Mucosa of descending colon (tissue), 3 donors: Measurements from ENCODE around the gene SLC12A4. TPM values are rescaled to one million over a fixed set of nuclear protein-coding genes. Genes with fewer than 3 reads are reported as not detected.

Experiments
- ATAC-seq: fragments of 200-7000 bp; cut with Tn5 transposase; one replicate; pipeline ENCODE4 v1.9.1; 2020; ENCODE audit warnings: mild to moderate bottlenecking, moderate library complexity
- DNase-seq, 3 donors: peaks; one replicate each; pipeline ENCODE4 v3.0.0-alpha.2; 2020
- H3K36me3 ChIP-seq: fragments of 200-600 bp; one replicate; pipeline ENCODE4 v1.8.0; 2021; ENCODE audit warnings: low read depth, mild to moderate bottlenecking
- H3K4me1 ChIP-seq: fragments of 200-600 bp; one replicate; pipeline ENCODE4 v1.8.0; 2021; ENCODE audit warnings: low read depth, mild to moderate bottlenecking
- H3K4me3 ChIP-seq: fragments of 200-600 bp; one replicate; pipeline ENCODE4 v1.8.0; 2021; ENCODE audit warnings: mild to moderate bottlenecking
- H3K9me3 ChIP-seq: fragments of 200-600 bp; one replicate; pipeline ENCODE4 v1.8.0; 2021; ENCODE audit warnings: mild to moderate bottlenecking
- intact Hi-C, 2 donors: fragments of 100-400 bp; cut with DNase I in 1 of 2; cut with micrococcal nuclease in 1 of 2; formaldehyde crosslinking; loops; one replicate each; pipeline versions ENCODE4 v1.11.0 to v1.11.1; 2022; cut with DNase I, micrococcal nuclease
- total RNA-seq, 3 donors: library from RNA; stranded (reverse); fragmentation: NEBNext Ultra II Directional in 2 of 3; extraction: Animal tissue kit (Norgen Biotek cat#: 25700) in 2 of 3; gene quantifications; one replicate each; pipeline versions ENCODE4 v1.2.1 to v1.2.4, GENCODE V29; 2021 to 2023
- TF ChIP-seq, protein P1 (sequence below): fragments of 200-600 bp; IDR thresholded peaks from one replicate; pipeline ENCODE4 v1.8.0; 2022; ENCODE audit warnings: antibody characterized with exemption, mild to moderate bottlenecking
- donor health status: DM: no; HTN: no; CAD: no; lungs with moderate emphysema.
- donor health status: DM: no; HTN: no; CAD: no.
- donor health status: DM: no; HTN: yes; CAD: no.

Gene SLC12A4
- total RNA-seq, 3 donors from 2014 or later = 4.0 to 68.5 (median 22.2) TPM

DNA sequence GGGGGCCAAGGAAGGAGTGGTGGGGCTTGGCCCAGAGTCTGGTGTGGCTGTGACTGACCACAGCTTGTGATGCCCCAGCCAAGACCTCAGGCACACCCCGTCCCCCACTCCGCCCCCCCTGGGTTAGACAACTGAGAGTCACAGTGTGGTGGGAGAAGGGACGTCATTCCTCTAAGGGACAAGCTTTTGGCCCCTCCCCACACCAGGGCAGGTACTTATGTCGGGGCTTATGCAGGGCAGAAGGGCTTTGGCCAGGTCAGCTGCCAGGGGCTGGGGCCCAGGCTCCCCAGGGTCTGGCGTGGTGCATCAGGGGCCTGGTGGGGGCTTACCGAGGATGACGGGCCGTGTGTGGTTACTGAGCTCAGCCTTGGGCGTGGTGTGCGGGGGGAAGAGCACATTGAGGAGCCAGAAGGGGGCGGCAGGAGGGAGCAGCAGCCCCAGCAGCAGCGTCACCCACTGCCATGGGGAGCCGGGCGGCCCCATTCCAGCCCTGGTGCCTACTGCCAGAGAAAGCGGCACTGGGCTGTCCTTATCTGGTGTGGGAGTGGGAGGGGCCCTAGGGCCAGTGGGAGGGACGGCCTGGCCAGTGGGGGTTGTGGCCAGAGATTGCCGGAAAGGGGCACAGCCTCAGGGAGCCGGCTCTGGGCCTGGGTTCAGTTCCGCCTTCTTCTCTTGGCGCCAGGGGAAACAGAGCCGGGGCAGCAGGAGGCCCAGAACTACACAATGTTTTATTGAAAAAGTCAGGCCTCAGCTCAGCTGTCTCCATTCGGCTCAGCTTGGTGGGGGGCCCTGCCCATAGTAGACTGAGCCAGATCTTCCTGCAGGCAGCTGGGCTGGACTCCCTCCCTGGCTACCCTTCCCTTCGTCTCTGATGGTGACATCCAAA lies 24.6 kb downstream of the SLC12A4 start, which contains the start of gene LCAT:
Gene LCAT, minus strand, starts transcription at position 502 of the 886 bp plus-strand sequence. Its CDS starts 19 bp downstream, at position 483.
- H3K36me3 ChIP-seq = no peaks in the 10 kb centered on the region
- H3K4me3 ChIP-seq = no peak within 1 kb of the TSS
- H3K4me1 ChIP-seq = peaks cover 8% of the 10 kb centered on the region
- TF ChIP-seq, protein P1, sequence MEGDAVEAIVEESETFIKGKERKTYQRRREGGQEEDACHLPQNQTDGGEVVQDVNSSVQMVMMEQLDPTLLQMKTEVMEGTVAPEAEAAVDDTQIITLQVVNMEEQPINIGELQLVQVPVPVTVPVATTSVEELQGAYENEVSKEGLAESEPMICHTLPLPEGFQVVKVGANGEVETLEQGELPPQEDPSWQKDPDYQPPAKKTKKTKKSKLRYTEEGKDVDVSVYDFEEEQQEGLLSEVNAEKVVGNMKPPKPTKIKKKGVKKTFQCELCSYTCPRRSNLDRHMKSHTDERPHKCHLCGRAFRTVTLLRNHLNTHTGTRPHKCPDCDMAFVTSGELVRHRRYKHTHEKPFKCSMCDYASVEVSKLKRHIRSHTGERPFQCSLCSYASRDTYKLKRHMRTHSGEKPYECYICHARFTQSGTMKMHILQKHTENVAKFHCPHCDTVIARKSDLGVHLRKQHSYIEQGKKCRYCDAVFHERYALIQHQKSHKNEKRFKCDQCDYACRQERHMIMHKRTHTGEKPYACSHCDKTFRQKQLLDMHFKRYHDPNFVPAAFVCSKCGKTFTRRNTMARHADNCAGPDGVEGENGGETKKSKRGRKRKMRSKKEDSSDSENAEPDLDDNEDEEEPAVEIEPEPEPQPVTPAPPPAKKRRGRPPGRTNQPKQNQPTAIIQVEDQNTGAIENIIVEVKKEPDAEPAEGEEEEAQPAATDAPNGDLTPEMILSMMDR = no peak
- peak in 2 of 3 donors; percentile 59 to 66 for DNase-seq
- intact Hi-C loops = no loop called here
- peak; percentile 35 for ATAC-seq
- H3K9me3 ChIP-seq = no peaks in the 10 kb centered on the region

DNA sequence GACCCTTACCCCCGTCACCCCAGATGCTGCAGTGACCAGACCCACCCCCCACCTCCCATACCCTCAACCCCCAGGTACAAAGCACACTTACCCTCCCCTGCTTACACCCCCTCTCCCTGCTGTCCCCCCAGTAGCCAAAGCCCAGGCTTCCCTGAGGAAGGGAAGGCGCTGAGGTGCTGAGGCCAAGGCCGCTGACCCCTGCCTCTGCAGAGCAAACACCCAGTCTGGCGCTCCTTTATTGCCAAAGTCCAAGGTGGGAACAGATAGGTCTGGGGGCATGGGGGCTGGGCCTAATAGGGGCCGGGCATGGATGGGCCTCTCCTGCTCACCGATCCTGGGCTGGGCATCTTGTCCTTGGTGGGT lies 25.2 kb downstream of the SLC12A4 start:
- DNase-seq (no peak), ATAC-seq (no peak)
- intact Hi-C loops = no loop called here
- TF ChIP-seq, protein P1 = no peak
- Histone ChIP-seq H3K4me1 (peaks cover 8% of the 10 kb centered on the region), H3K4me3 (no peak overlapping the region), H3K9me3 (no peaks in the 10 kb centered on the region), H3K36me3 (no peaks in the 10 kb centered on the region)

DNA sequence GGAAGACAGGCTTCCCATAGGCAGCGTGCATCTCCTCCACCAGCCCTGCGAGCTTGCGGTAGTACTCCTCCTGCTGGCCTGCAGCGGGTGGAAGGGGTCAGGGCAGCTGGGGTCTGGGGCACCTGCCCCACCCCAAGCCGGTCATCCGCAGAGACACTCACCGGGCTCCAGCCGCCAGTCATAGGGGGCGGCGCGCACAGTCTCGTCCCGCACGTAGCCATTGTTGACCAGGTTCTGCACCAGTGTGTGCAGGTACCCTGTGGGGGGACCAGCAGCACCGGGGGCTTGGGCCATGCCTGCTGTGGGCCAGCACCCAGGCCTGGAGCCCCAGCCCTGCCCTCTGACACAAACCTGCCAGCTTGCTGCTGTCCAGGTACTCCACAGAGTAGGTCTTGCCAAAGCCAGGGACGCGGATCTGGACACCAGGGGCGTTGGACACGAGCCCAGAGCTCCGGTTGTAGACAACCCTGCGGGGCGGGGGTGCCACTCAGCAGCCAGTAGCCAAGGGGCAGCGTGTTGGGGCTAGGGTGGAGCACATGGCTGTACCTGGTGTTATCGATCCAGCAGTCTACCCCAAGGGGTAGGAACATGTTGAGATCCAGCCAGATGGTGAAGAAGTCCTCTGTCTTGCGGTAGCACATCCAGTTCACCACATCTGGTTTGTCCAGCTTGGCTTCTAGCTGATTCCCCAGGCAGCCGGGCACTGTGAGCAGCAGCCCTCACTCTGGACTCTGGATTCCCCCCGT lies 25.8 kb downstream of the SLC12A4 start:
- ATAC-seq (peak; percentile 3), DNase-seq (peak in 1 of 3 donors; percentile 57)
- TF ChIP-seq, protein P1 = no peak
- Histone ChIP-seq H3K36me3 (no peaks in the 10 kb centered on the region), H3K9me3 (no peaks in the 10 kb centered on the region), H3K4me3 (no peak overlapping the region), H3K4me1 (peaks cover 8% of the 10 kb centered on the region)
- intact Hi-C loops = no loop called here

DNA sequence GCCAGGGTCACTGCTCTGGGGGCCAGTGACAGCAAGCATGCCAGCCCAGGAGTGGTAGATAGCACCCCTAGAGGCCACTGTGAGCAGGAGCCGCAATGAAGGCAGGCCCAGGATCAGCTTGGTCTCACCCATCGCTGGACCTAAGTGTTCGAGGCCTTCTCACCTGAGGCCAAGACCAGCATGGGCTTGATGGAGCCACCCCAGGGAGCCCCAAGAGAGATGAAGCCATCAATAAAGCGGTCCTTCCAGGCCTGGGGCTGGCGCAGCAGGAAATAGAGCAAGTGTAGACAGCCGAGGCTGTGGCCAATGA lies 26.3 kb downstream of the SLC12A4 start:
- ATAC-seq = peak; percentile 65
- intact Hi-C loops = no loop called here
- no peaks in the 10 kb centered on the region for H3K9me3 ChIP-seq
- H3K4me3 ChIP-seq = no peak overlapping the region
- H3K4me1 ChIP-seq = peaks cover 12% of the 10 kb centered on the region
- peak in 1 of 3 donors; percentile 43 for DNase-seq
- H3K36me3 ChIP-seq = no peaks in the 10 kb centered on the region
- TF ChIP-seq, protein P1 = peak; percentile 60

DNA sequence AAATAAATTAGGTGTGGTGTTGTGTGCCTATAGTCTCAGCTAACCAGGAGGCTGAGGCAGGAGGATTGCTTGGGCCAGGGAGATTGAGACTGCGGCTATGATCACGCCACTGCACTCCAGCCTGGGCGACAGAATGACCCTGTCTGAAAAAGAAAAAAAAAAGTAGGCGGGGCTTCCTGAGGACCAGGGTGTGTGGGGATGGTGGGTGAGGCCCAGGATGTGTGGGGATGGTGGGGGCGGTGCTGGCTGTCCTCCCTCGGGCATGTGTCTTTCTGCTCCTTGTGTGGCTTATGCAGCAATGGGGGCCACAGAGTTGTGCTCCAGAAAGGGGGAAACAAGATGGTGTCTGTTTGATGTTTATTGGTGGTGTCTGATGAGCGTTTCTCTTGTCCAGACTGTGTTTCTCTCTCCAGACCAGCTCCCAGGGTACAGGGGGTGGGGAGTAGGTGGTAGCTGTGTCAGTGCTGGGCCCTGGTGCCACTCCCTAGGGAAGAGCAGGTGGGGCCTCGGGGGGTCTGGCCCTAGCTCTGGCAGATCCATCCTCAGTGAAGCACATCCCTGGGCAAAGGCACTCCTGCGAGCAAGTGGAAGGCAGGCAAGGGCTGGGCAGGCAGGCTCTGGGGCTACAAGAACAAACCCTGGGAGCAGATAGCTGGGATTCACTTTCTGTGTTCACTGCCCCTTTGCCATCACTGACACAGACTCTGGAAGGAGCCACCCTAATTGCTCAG lies 26.8 kb downstream of the SLC12A4 start:
- intact Hi-C loops = no loop called here
- Histone ChIP-seq H3K4me1 (peaks cover 15% of the 10 kb centered on the region), H3K36me3 (no peaks in the 10 kb centered on the region), H3K4me3 (no peak overlapping the region), H3K9me3 (no peaks in the 10 kb centered on the region)
- no peak for DNase-seq
- no peak for ATAC-seq
- TF ChIP-seq, protein P1 = no peak
